KBM-7 (cell line): Measurements from ENCODE around the gene ENPP7.

ENCODE experiments used
- DNase-seq: peaks from one replicate; pipeline ENCODE4 v3.0.0-alpha.2; 2015
- in situ Hi-C: fragments of 300-500 bp; cut with MboI; formaldehyde crosslinking; loops from 2 replicates; pipeline ENCODE4 v1.14.3; 2020; ENCODE audit warnings: low sequenced_read_pairs, low pct_unique_long_range_greater_than_20kb, mixed read lengths

The ENPP7 gene

GRCh38 chr17:79785017-79785899, 54.5 kb downstream of the ENPP7 start:
- in situ Hi-C loops, result no loop called here
- no peak for DNase-seq

- in situ Hi-C loops, result no loop called here
- DNase-seq, result no peak
These were observed 55.4 kb downstream of the ENPP7 start for GRCh38 chr17:79785900-79786810.

DNA sequence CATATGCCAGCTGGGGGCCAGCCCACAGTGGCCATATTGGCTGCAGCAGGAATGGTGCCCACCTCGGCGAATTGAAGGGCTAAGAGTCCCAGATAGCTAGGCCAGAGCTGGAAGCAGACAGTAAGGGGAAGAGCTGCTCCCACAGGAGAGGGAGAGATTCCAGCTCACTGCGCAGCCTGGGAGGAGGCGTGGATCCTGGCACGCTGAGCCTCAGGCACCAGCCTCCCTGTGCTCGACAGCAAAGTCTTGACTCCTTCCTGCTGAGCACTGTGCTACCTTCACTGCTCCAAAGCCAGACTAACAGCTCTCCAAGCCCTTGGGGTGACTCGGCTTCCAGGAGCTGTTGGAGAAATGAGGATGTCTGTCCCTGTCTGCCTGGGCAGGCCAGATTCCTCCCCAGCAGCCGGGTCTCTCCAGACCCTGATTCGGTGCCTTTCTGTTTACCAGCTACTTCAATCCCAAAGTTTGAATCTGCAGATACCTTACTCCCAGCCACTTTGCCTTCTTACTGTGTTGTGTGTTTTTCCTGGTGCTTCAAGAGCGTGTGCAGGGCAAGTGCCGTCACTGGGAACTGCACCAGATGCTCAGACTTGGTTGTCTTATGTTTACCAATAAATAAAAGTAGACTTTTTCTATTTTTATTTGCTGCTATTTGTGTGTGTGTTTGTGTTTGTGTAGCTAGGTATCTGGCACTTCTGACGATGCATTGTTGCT, 56.3 kb downstream of the ENPP7 start:
- in situ Hi-C loops, result no loop called here

DNA sequence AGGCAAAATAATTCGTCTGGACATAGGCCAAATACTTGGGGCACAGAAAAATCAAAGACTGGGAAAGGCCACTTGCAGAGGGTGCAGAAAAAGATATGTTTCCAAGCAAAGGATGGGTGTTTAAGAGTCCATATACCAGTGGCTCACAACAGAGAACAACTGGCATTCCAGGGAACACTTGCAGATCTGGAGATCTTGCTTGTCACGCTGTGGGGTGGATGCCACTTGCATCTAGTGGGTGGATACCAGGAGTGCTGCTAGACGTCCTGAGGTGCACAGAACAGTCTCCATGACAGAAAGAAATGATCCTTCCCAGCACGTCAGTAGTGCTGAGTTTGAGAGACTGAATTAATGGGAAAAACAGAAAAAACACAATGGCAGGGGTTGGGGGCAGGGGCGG, 57.7 kb downstream of the ENPP7 start:
- in situ Hi-C loops, result no loop called here

More for the DNA sequence above, 56.3 kb downstream of the ENPP7 start:
- no peak for DNase-seq

GRCh38 chr17:79788989-79789942, 58.5 kb downstream of the ENPP7 start:
- no peak for DNase-seq
- in situ Hi-C loops, result no loop called here

More for the DNA sequence above, 57.7 kb downstream of the ENPP7 start:
- no peak for DNase-seq

- in situ Hi-C loops, result no loop called here
- peak; percentile 46 for DNase-seq
These were observed 59.4 kb downstream of the ENPP7 start for GRCh38 chr17:79789943-79790804.

DNA sequence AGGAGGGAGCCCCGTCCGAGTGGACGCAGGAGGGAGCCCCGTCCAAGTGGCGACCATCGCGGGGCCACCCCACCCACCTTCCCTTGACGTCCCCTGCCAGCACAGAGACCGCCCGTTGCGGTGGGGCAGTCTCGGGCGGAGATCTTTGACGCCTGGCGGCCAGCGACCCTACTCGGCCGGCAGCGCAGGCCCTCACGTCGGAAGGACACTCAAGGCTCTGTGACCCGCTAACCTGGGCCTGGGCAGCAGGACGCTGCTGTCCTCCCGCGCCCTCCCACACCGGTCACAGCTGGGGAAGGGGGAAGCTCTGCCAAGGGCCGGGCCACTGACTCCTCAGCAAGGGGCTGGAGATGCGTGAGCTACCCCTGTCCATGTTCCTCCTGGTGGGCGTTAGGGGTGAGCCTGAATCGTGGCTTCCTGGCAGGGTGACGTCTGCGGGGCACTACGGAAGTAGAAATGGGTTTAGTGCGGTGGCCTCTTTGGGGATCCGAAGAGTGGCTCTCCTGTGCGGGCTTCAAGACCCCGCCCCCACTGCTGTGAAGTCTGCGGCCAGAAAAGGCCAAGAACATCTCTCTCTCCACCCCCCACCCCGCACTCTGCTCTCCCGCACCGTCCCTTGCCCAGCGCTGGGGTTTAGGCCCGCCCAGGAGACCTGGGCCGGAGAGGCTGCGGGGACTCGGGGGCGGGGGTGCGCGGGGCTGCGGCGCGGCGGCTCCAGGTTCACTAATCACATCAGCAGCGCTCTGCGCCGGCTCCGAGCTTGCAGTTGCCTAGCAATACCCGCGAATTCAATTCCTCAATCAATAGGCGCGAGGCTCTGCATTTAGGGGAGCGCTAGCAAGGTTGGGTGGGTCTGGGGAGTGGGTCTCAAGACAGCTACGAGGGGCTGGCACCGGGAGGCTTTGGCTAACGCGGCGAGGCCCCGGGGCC, 60.3 kb downstream of the ENPP7 start:
- in situ Hi-C loops, result no loop called here
- DNase-seq, result no peak

- DNase-seq, result no peak
These were observed 61.0 kb downstream of the ENPP7 start for GRCh38 chr17:79791735-79792161.

More at GRCh38 chr17:79791735-79792161, 61.0 kb downstream of the ENPP7 start:
- in situ Hi-C loops, result no loop called here
